IPS-20b (cell line): ENCODE results near the gene KAT6B.

ENCODE experiments used
- H3K27ac ChIP-seq: one replicate; pipeline ENCODE4 v1.5.1; 2013; ENCODE audit warnings: low read length
- H3K27me3 ChIP-seq: 2 replicates; pipeline ENCODE4 v1.6.1; 2013; ENCODE audit warnings: mild to moderate bottlenecking, low read length, inconsistent platforms; ENCODE audit not compliant: insufficient read depth
- H3K36me3 ChIP-seq: 2 replicates; pipeline ENCODE4 v1.6.1; 2013; ENCODE audit warnings: low read depth, mild to moderate bottlenecking, inconsistent platforms, low read length, moderate library complexity; ENCODE audit not compliant: insufficient read depth
- H3K4me1 ChIP-seq: 2 replicates; pipeline ENCODE4 v1.6.1; 2013; ENCODE audit warnings: mild to moderate bottlenecking, control low read depth, inconsistent platforms, low read length, moderate library complexity; ENCODE audit not compliant: insufficient read depth
- H3K4me3 ChIP-seq: 2 replicates; pipeline ENCODE4 v1.5.1; 2013; ENCODE audit warnings: mild to moderate bottlenecking, low read length, inconsistent platforms
- H3K9ac ChIP-seq: 2 replicates; pipeline ENCODE4 v1.6.1; 2013; ENCODE audit warnings: low read depth, mild to moderate bottlenecking, inconsistent platforms, low read length, moderate library complexity
- H3K9me3 ChIP-seq: 2 replicates; pipeline ENCODE4 v1.6.1; 2013; ENCODE audit warnings: mild to moderate bottlenecking, low read depth, low read length, inconsistent platforms; ENCODE audit not compliant: insufficient read depth

Gene KAT6B

DNA sequence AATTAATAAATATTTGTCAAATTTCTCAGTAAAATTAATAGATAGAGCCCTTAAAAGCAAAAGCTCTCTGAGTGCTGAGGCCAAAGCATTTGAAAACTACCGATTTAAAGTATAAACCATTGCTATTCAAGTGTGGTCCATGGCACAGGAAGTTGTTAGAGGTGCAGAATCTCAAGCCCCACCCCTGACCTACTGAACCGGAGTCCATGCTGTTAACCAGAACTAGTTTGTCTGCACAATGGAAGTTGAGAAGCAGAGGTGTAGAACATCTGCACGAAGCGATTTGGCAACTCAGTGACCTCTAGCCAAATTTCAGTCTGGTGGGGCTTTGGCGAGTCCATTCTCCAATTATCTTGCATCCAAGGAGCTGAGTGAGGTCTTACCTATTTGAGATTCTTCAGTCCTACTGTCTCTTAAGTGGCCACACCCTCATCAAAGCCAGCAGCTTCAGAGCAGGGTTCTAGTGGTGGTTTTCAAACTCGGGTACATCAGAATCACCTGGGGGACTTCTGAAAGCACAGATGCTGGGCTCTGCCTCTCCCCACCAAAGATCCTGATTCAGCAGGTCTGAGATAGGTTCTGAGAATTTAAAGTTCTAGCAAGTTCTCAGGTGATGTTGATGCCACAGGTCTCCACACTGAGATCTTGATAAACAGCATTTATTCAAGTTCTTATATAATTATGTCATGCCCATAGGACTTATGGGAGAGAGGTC, 188.3 kb downstream of the KAT6B start:
- Histone ChIP-seq H3K4me1 (no peaks in the 10 kb centered on the region), H3K27ac (no peak overlapping the region), H3K36me3 (peaks cover 3% of the 10 kb centered on the region; the same call in 1 of the 2 replicates), H3K9ac (no peak overlapping the region), H3K27me3 (no peaks in the 10 kb centered on the region), H3K9me3 (no peaks in the 10 kb centered on the region), H3K4me3 (no peak overlapping the region)

DNA sequence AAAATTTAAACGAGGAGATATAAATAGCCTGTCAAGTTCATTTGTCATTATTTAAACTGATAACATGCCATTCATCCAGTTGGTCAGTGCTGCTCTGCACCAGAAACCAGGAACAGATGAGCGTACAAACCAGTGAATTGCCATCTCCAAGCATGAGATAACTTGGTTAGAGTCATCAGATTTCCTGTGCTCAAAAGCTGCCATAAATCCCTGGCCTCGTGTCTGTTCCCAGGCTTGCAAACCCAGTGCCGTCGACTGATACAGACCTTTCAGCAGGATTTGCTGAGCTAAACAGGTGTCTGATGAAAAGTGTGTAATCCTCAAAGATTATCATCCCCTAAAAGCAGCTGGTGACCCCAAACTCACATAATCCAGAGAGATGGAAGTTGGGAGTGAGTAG, 189.0 kb downstream of the KAT6B start:
- H3K27ac ChIP-seq: no peak overlapping the region
- no peaks in the 10 kb centered on the region for H3K9me3 ChIP-seq
- H3K4me3 ChIP-seq: no peak overlapping the region
- H3K27me3 ChIP-seq: no peaks in the 10 kb centered on the region
- H3K9ac ChIP-seq: no peak overlapping the region
- no peaks in the 10 kb centered on the region for H3K4me1 ChIP-seq
- H3K36me3 ChIP-seq: peaks cover 3% of the 10 kb centered on the region; the same call in 1 of the 2 replicates

- Histone ChIP-seq H3K36me3 (peaks cover 12% of the 10 kb centered on the region), H3K9me3 (no peaks in the 10 kb centered on the region), H3K27ac (no peak overlapping the region), H3K27me3 (no peaks in the 10 kb centered on the region), H3K4me3 (no peak overlapping the region), H3K4me1 (no peaks in the 10 kb centered on the region), H3K9ac (no peak overlapping the region)
Measured at GRCh38 chr10:75016325-75016724, 189.9 kb downstream of the KAT6B start.

- no peak overlapping the region for H3K27ac ChIP-seq
- peaks cover 23% of the 10 kb centered on the region for H3K36me3 ChIP-seq
- H3K4me1 ChIP-seq: no peaks in the 10 kb centered on the region
- H3K9ac ChIP-seq: no peak overlapping the region
- no peaks in the 10 kb centered on the region for H3K27me3 ChIP-seq
- H3K9me3 ChIP-seq: no peaks in the 10 kb centered on the region
- no peak overlapping the region for H3K4me3 ChIP-seq
Measured at GRCh38 chr10:75018251-75018650, 191.9 kb downstream of the KAT6B start.

DNA sequence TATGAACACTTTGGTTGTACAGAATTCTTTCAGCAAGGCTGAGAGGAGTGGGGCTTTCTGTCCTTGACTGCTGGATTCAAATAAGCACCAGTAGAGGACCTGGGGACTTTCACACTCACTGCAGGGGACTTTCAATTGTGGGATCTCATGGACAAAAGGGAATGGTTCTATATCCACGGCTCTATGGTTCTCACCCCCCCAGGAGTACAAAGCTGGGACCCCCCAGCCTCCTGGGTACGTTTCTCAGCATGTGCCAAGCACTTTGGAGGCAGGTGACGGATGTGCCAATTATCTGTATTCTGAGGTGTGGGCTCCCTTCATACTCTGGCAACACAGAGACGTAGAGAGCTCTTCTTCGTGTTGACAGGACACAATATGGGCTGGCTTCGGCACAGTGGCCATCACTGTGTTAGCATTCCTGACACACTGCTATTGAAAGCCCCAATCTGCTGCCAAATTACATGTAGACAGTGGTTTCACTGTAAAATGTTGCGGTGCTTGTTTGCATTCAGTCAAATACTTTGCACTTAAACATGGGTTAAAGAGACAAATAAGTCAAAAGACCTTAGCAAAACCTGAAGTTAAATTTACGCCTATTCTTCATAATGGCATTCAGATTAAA, 192.4 kb downstream of the KAT6B start:
- peaks cover 23% of the 10 kb centered on the region for H3K36me3 ChIP-seq

GRCh38 chr10:75019370-75019769, 193.0 kb downstream of the KAT6B start:
- peaks cover 25% of the 10 kb centered on the region for H3K36me3 ChIP-seq
- no peak overlapping the region for H3K9ac ChIP-seq
- no peaks in the 10 kb centered on the region for H3K27me3 ChIP-seq
- H3K4me1 ChIP-seq: no peaks in the 10 kb centered on the region
- no peaks in the 10 kb centered on the region for H3K9me3 ChIP-seq
- no peak overlapping the region for H3K4me3 ChIP-seq
- no peak overlapping the region for H3K27ac ChIP-seq

More for the DNA sequence above, 192.4 kb downstream of the KAT6B start:
- Histone ChIP-seq H3K4me1 (no peaks in the 10 kb centered on the region), H3K4me3 (no peak overlapping the region), H3K27me3 (no peaks in the 10 kb centered on the region), H3K9ac (no peak overlapping the region), H3K9me3 (no peaks in the 10 kb centered on the region), H3K27ac (no peak overlapping the region)

- no peaks in the 10 kb centered on the region for H3K27me3 ChIP-seq
- H3K9me3 ChIP-seq: no peaks in the 10 kb centered on the region
- H3K4me1 ChIP-seq: no peaks in the 10 kb centered on the region
- no peak overlapping the region for H3K9ac ChIP-seq
- no peak overlapping the region for H3K4me3 ChIP-seq
- peaks cover 33% of the 10 kb centered on the region for H3K36me3 ChIP-seq
- no peak overlapping the region for H3K27ac ChIP-seq
Measured at GRCh38 chr10:75020168-75020567, 193.8 kb downstream of the KAT6B start.

- H3K9ac ChIP-seq: no peak overlapping the region
- no peak overlapping the region for H3K27ac ChIP-seq
- H3K4me1 ChIP-seq: no peaks in the 10 kb centered on the region
- H3K27me3 ChIP-seq: no peaks in the 10 kb centered on the region
- H3K36me3 ChIP-seq: peaks cover 44% of the 10 kb centered on the region
- H3K4me3 ChIP-seq: no peak overlapping the region
- no peaks in the 10 kb centered on the region for H3K9me3 ChIP-seq
Measured at GRCh38 chr10:75021379-75022249, 195.2 kb downstream of the KAT6B start.

GRCh38 chr10:75023074-75023473, 196.7 kb downstream of the KAT6B start:
- H3K27ac ChIP-seq: no peak overlapping the region
- no peak overlapping the region for H3K4me3 ChIP-seq
- no peak overlapping the region for H3K9ac ChIP-seq
- no peaks in the 10 kb centered on the region for H3K4me1 ChIP-seq
- H3K9me3 ChIP-seq: no peaks in the 10 kb centered on the region
- H3K27me3 ChIP-seq: no peaks in the 10 kb centered on the region
- peaks cover 48% of the 10 kb centered on the region for H3K36me3 ChIP-seq

- Histone ChIP-seq H3K36me3 (peaks cover 63% of the 10 kb centered on the region), H3K4me3 (no peak overlapping the region), H3K4me1 (no peaks in the 10 kb centered on the region), H3K27ac (no peak overlapping the region), H3K9me3 (no peaks in the 10 kb centered on the region), H3K27me3 (no peaks in the 10 kb centered on the region), H3K9ac (no peak overlapping the region)
Measured at GRCh38 chr10:75024971-75025523, 198.6 kb downstream of the KAT6B start.

GRCh38 chr10:75028049-75028448, 201.6 kb downstream of the KAT6B start:
- Histone ChIP-seq H3K27ac (no peak overlapping the region), H3K27me3 (no peaks in the 10 kb centered on the region), H3K9me3 (no peaks in the 10 kb centered on the region), H3K4me3 (no peak overlapping the region), H3K36me3 (peaks cover 53% of the 10 kb centered on the region), H3K4me1 (no peaks in the 10 kb centered on the region), H3K9ac (no peak overlapping the region)
